NOMO-1 treated with dmso at 0.1 percent for 144 hours (cell line): ENCODE results near the gene CHAMP1.

Experiments used
- DNase-seq: peaks from one replicate; lab custom pipeline; 2025; ENCODE audit not compliant: unreplicated experiment; lab: John Stamatoyannopoulos, UW

The CHAMP1 gene

DNA sequence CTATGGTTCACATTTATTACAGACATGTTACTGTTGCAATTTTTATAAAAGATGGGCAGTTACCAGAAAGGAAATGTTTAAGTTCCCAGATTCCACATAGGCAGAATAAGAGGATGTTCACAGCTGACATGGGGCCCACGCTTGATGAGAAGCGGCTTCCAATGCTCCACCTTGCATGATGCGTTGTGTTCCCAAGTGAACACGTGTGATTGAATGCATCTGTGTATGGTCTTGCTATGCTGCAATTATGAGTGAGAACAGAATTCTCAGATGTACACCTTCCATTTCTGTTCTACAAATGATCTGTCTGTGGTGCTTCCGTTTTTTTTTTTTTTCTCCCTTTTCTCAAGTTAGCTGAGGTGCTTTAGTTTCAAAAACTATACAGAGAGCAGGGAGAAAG lies 17.4 kb upstream of the CHAMP1 start:
- no peak for DNase-seq

GRCh38 chr13:114298866-114299265 lies 15.4 kb upstream of the CHAMP1 start:
- no peak for DNase-seq

DNA sequence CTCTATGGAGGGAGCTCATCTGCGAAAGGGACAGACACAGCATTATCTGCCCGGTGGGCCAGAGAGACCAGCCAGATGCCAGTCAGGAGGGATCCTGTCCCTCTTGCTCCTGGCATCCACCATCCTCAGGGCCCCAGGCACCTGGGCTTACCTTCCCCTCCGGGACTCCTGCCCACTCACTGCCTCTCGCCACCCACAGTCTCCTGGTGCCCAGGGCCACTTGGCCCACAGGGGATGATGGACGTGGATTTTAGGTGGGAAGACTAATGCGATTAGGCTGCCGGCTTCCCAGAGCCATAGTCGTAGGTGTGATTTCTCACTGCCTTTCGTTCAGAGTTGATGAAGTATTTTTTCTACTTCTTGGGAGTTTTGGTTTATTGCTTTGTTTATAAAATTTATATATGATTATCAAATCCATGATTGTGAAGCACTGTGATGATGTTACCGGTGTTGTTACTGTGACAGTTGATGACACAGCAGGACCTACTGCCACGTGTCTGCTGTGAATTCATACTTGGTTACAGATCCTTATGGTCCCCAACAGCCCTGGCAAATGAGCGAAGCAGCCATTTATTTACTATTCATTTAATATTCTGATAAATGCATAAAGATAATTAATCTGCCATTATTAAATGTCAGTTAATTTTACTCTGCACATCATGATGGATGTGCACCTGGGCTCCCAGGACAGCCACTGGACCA lies 14.5 kb upstream of the CHAMP1 start:
- no peak for DNase-seq

- DNase-seq, result no peak
Observed at GRCh38 chr13:114303700-114304327, 10.5 kb upstream of the CHAMP1 start.

GRCh38 chr13:114304346-114305034 lies 9.8 kb upstream of the CHAMP1 start:
- DNase-seq, result no peak

GRCh38 chr13:114309086-114309485 lies 5.2 kb upstream of the CHAMP1 start:
- no peak for DNase-seq

DNA sequence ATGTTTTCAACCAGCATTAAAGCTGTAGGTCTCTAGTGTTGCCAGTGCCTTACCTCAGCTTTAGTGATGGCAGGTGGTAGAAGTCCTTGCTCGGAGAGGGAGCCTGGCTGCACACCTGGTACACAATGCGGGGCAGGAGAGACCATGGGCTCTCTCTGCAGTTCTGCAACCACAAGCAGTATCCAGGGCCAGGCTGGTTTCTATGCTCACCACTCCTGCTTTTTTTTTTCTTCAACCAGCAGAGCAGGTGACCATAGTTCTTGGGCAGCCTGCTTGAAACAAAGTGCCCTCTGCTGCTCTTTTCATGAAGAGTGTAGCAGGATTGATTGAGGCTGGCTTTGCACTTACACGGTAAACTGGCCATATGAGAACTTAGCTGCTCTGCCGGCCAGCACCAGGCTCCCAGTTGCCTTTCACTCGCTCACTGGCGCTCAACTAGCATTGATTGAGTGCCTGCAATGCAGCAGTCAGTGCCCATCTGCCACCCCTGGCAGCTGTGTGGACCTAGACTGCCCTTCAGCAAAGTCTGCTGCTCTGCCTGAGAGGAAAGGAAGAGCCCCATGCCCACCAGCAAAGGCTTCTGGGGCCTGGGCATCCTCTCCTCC lies 4.4 kb upstream of the CHAMP1 start:
- no peak for DNase-seq

GRCh38 chr13:114310956-114311355 lies 3.3 kb upstream of the CHAMP1 start:
- no peak for DNase-seq

DNA sequence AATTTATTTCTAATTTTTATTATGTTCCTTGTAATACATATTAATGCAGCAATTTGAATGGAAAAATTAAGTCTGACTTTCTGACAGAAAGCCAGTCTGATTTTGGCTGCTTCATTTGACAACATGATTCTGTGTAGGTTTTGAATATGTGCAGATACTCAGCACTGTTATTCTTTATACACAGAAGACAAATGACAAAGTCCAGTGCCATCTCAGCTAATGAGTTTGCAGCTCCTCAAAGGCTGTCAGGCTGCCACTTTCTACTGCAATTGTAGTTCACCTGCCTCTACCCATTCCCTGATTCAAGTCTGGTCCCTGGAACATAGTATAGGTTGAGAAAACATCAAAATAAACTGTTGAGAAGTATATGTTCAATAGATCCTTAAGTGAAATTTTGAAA lies 2.9 kb upstream of the CHAMP1 start:
- DNase-seq, result no peak

GRCh38 chr13:114311908-114312307 lies 2.4 kb upstream of the CHAMP1 start:
- DNase-seq, result no peak

DNA sequence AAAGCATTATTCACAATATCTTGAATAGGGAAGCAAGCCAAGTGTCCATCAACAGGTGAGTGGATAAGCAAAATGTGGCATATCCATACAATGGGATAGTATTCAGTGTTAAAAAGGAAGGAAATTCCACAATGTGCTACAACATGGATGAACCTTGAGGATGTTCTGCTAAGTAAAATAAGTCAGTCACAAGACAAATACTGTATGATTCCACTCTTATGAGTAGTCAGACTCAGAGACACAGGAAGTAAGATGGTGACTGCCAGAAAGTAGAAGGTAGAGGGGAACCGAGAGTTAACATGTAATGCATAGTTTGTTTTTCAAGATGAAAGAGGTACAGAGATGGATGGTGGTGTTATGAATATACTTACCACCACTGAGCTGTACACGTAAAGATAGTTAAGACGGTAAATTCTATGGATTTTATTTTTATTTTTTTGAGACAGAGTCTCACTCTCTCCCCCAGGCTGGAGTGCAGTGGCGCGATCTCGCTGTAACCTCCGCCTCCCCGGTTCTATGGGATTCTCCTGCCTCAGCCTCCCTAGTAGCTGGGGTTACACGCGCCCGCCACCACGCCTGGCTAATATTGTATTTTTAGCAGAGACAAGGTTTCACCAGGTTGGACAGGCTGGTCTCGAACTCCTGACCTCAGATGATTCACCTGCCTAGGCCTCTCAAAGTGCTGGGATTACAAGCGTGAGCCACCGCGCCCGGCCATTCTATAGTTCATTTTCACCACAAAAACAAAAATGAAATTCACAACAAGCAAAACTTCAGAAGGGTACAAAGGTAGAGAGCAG lies 1.0 kb upstream of the CHAMP1 start:
- no peak for DNase-seq

DNA sequence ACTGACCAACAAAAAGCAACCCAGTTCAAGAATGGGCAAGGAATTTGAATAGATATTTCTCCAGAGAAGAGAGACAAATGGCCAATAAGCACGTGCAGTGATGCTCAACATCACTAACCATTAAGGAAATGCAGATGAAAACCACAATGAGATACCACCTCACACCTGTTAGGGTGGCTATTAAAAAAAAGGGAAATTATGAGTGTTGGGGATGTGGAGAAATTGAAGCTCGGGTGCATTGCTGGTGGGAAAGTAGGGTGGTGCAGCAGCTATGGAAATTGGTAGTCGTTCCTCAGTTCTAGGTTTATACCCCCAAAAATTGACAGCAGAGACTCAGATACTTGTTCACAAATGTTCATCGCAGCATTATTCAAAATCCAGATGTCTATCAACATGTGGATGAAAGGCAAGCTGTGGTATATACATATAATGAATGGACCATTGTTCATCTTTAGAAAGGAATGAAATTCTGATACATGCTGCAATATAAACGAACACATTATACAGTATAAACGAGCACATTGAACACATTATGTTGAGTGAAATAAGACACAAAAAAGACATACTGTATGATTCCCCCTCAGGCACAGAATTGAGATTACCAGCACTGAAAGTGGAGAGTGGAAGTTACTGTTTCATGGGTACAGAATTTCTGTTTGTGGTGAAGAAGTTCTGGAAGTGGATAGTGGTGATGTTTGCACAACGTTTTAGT lies 927 bp downstream of the CHAMP1 start:
- DNase-seq, result no peak

DNA sequence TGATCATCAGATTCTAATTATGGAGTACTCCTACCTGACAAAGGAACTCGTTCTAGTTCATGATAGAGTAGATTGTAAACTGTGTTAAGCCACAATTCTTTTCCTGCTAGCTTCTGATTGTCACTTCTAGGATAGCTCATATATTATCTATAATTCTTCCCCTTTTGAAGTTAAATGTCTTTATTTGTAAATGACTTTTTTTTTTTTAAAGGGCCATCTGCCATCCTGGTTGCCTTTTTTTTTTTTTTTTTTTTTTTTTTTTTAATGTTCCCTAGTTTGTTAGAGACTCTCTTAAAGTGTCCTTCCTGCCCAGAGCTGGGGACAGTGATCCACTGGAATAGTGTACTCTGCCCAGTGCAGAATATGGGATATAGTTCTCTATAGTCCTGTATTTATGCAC lies 4.3 kb downstream of the CHAMP1 start:
- no peak for DNase-seq

DNA sequence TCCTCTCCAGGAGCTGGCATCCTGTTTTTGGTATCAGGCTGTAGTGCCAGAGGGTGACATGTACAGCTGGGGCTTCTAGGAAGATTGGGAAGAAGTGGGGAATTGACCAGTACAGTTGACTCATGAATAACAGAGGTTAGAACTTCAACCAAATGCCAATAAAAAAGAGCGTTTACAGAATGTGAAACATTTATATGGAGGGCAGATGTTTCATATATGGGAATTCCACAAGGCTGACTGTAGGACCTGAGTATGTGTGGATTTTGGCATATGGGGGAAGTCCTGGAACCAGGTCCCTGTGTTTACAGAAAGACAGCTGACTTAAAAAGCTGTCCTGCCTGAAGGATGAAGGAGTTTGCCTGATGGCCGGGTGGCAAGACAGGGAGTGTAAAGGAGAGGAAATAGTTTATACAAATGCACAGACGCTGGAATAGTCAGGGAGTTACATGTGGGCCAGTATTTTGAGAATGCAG lies 5.2 kb downstream of the CHAMP1 start:
- DNase-seq, result no peak

- DNase-seq, result no peak
Observed at GRCh38 chr13:114320065-114320464, 5.8 kb downstream of the CHAMP1 start.

- DNase-seq, result no peak
Observed at GRCh38 chr13:114321256-114321655, 7.0 kb downstream of the CHAMP1 start.

GRCh38 chr13:114323349-114323748 lies 9.0 kb downstream of the CHAMP1 start:
- DNase-seq, result no peak

- no peak for DNase-seq
Observed at GRCh38 chr13:114324334-114324733, 10.0 kb downstream of the CHAMP1 start.

DNA sequence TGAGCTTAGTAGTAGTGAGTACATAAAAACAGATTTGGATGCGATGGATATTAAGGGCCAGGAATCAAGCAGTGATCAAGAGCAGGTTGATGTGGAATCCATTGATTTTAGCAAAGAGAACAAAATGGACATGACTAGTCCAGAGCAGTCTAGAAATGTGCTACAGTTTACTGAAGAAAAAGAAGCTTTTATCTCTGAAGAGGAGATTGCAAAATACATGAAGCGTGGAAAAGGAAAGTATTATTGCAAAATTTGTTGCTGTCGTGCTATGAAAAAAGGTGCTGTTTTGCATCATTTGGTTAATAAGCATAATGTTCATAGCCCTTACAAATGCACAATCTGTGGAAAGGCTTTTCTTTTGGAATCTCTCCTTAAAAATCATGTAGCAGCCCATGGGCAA lies 11.4 kb downstream of the CHAMP1 start:
- peak; percentile 15 for DNase-seq

GRCh38 chr13:114328034-114328433 lies 13.7 kb downstream of the CHAMP1 start:
- no peak for DNase-seq
